ENCODE results near the gene RASD1. TPM values are rescaled to one million over a fixed set of nuclear protein-coding genes. Genes with fewer than 3 reads are reported as not detected.

Gene RASD1
- total and polyA plus RNA-seq, 2 donors (not counting 1 experiment from before 2014, with no cell fraction given) = 0.34 to 2.6 TPM

DNA sequence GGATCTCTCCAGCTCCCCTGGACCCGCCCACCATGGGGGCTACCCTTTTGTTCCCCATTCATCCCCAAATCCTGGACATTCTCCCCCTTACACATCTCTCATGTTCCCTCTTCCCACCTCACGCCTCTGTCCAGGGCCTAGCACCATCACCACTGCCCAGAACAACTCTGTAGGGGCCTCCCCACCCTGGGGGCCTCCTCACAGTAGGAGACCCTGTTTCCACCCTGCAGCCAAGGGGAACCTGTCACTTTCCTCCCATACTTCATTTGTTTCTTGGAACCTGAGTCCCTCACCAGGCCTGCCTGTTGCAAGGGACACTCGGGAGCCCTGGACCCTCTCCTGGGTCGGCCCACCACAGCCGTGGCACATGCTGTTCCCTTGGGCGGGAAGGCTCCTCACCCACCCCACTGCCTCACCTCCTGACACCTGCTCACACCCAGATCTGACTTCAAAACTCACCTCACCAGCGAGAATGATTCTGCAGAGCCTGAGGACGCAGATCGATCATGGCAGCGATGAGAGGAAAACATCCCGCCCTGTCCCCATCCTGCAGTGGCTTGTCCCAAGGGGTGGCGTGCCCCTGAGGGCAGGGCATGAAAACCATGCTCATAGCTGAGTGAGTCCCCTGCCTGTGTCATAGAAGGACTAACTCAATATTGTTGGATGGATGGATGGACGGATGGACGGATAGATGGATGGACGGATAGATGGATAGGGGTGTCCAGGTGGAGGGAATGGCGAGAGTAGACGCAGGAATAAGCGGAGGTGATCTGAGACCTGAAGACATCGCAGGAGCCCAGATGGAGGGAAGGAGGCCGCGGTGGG is 6.8 kb upstream of the RASD1 start:
- H2AFZ ChIP-seq (ENCODE audit: low read length) = no peak overlapping the region
- H3K36me3 ChIP-seq (ENCODE audit: control insufficient read depth, insufficient read depth, low read length) = no peaks in the 10 kb centered on the region
- no peak overlapping the region for H3K27ac ChIP-seq (ENCODE audit: insufficient read depth, low read length)
- H3K4me1 ChIP-seq (ENCODE audit: control insufficient read depth, extremely low read depth, insufficient read depth, low read length) = no peaks in the 10 kb centered on the region
- TF ChIP-seq CTCF (conservative IDR thresholded peaks at IDR 0.05 in 1 of 2, IDR thresholded peaks at IDR 0.05 in 1 of 2; ENCODE audit: low read depth in 1 of 2, low read length in 2 of 2) (no peak), EZH2 (IDR thresholded peaks at IDR 0.05; ENCODE audit: low read length, missing control alignments) (no peak)
- no peak overlapping the region for H3K9ac ChIP-seq (ENCODE audit: insufficient read depth, low read length)
- no peak overlapping the region for H3K4me2 ChIP-seq (ENCODE audit: extremely low read depth, insufficient read depth, low read length)
- DNase-seq (ENCODE audit: low read depth in 2 of 2) = no peak
- H3K4me3 ChIP-seq (replicated peaks in 1 of 4; ENCODE audit: control extremely low read depth in 1 of 4, insufficient read depth in 1 of 4, low read depth in 3 of 4, low read length in 4 of 4) = no peak overlapping the region
- peaks cover 3% of the 10 kb centered on the region for H3K27me3 ChIP-seq (ENCODE audit: control insufficient read depth, insufficient read depth, low read length)
- H4K20me1 ChIP-seq (ENCODE audit: control insufficient read depth, extremely low read depth, insufficient read depth, low read length) = no peaks in the 10 kb centered on the region
- no peaks in the 10 kb centered on the region for H3K79me2 ChIP-seq (ENCODE audit: control insufficient read depth, insufficient read depth, low read length)
- no peaks in the 10 kb centered on the region for H3K9me3 ChIP-seq (ENCODE audit: control insufficient read depth, insufficient read depth, low read depth, low read length)

DNA sequence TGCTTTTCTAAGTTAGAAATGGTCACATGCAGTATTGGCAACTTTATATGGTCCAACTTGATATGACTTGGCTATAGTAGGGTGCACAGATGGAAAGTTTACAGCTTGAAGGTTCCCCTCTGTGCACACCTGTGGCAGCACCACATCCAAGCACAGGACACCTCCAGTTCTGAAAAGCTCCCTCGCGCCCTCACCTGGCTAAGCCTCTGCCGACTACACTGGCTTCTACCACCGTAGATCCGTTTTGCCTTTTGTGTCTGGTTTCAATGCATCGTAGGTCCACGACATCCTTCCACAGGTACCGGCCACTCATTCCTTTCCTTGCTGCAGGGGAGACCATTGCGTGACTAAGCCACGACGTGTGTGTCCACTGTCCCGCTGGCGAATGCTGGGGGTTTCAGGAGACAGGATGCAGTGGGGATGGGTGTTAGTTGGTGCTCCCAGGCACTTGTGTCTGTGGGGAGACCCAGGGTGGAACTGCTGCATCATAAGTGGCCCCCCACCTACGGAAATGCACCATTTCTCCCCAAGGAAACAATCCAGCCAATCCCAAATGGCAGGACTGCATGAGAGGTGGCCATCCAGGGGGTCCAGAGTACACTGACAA is 4.9 kb upstream of the RASD1 start:
- Histone ChIP-seq H3K27me3 (ENCODE audit: control insufficient read depth, insufficient read depth, low read length) (peaks cover 3% of the 10 kb centered on the region), H3K9ac (ENCODE audit: insufficient read depth, low read length) (no peak overlapping the region), H3K9me3 (ENCODE audit: control insufficient read depth, insufficient read depth, low read depth, low read length) (no peaks in the 10 kb centered on the region), H3K27ac (ENCODE audit: insufficient read depth, low read length) (no peak overlapping the region), H2AFZ (ENCODE audit: low read length) (no peak overlapping the region), H3K4me1 (ENCODE audit: control insufficient read depth, extremely low read depth, insufficient read depth, low read length) (peaks cover 2% of the 10 kb centered on the region), H3K79me2 (ENCODE audit: control insufficient read depth, insufficient read depth, low read length) (no peaks in the 10 kb centered on the region), H3K4me2 (ENCODE audit: extremely low read depth, insufficient read depth, low read length) (no peak overlapping the region), H4K20me1 (ENCODE audit: control insufficient read depth, extremely low read depth, insufficient read depth, low read length) (no peaks in the 10 kb centered on the region), H3K4me3 (replicated peaks in 1 of 4; ENCODE audit: control extremely low read depth in 1 of 4, insufficient read depth in 1 of 4, low read depth in 3 of 4, low read length in 4 of 4) (no peak overlapping the region), H3K36me3 (ENCODE audit: control insufficient read depth, insufficient read depth, low read length) (no peaks in the 10 kb centered on the region)
- peak in 1 of 2 donors; percentile 34 for TF ChIP-seq CTCF (conservative IDR thresholded peaks at IDR 0.05 in 1 of 2, IDR thresholded peaks at IDR 0.05 in 1 of 2; ENCODE audit: low read depth in 1 of 2, low read length in 2 of 2)
- no peak for TF ChIP-seq EZH2 (IDR thresholded peaks at IDR 0.05; ENCODE audit: low read length, missing control alignments)
- no peak for DNase-seq (ENCODE audit: low read depth in 2 of 2)

GRCh38 chr17:17499402-17500145 is 3.4 kb upstream of the RASD1 start:
- Histone ChIP-seq H2AFZ (ENCODE audit: low read length) (no peak overlapping the region), H3K27ac (ENCODE audit: insufficient read depth, low read length) (no peak overlapping the region), H3K79me2 (ENCODE audit: control insufficient read depth, insufficient read depth, low read length) (no peaks in the 10 kb centered on the region), H3K9ac (ENCODE audit: insufficient read depth, low read length) (no peak overlapping the region), H3K27me3 (ENCODE audit: control insufficient read depth, insufficient read depth, low read length) (peaks cover 3% of the 10 kb centered on the region), H3K4me1 (ENCODE audit: control insufficient read depth, extremely low read depth, insufficient read depth, low read length) (peaks cover 5% of the 10 kb centered on the region), H3K36me3 (ENCODE audit: control insufficient read depth, insufficient read depth, low read length) (no peaks in the 10 kb centered on the region), H4K20me1 (ENCODE audit: control insufficient read depth, extremely low read depth, insufficient read depth, low read length) (no peaks in the 10 kb centered on the region), H3K9me3 (ENCODE audit: control insufficient read depth, insufficient read depth, low read depth, low read length) (no peaks in the 10 kb centered on the region), H3K4me2 (ENCODE audit: extremely low read depth, insufficient read depth, low read length) (no peak overlapping the region), H3K4me3 (replicated peaks in 1 of 4; ENCODE audit: control extremely low read depth in 1 of 4, insufficient read depth in 1 of 4, low read depth in 3 of 4, low read length in 4 of 4) (no peak overlapping the region)
- DNase-seq (ENCODE audit: low read depth in 2 of 2) = no peak
- TF ChIP-seq EZH2 (IDR thresholded peaks at IDR 0.05; ENCODE audit: low read length, missing control alignments) (no peak), CTCF (conservative IDR thresholded peaks at IDR 0.05 in 1 of 2, IDR thresholded peaks at IDR 0.05 in 1 of 2; ENCODE audit: low read depth in 1 of 2, low read length in 2 of 2) (no peak)
